ENCODE measurements around the gene DALRD3. TPM values are rescaled to one million over a fixed set of nuclear protein-coding genes. Genes with fewer than 3 reads are reported as not detected.
A peak's percentile ranks its signal among the peaks of the same experiment; 100 is the strongest.

DALRD3 gene
- total RNA-seq, 2 donors from 2014 or later = 40.8 to 41.9 TPM

- H3K27ac ChIP-seq (ENCODE audit: low read depth, low read length) = peak overlapping the region; percentile 88
- H3K4me3 ChIP-seq (ENCODE audit: low read length) = peak overlapping the region; percentile 82
- DNase-seq = peak; percentile 65
- Mint-ChIP-seq H3K4me1 (peaks cover 12% of the 10 kb centered on the region), H3K9me3 (no peaks in the 10 kb centered on the region), H3K36me3 (ENCODE audit: low read depth) (peaks cover 10% of the 10 kb centered on the region), H3K27me3 (ENCODE audit: insufficient read depth) (peaks cover 24% of the 10 kb centered on the region), H3K27ac (peak overlapping the region; percentile 91), H3K4me3 (peak overlapping the region; percentile 72)
- no peaks in the 10 kb centered on the region for H3K9me3 ChIP-seq (ENCODE audit: control insufficient read depth, low read length)
- no peak for TF ChIP-seq CTCF (conservative IDR thresholded peaks at IDR 0.05)
- H3K9ac ChIP-seq (ENCODE audit: extremely low read depth, low read length, poor library complexity, severe bottlenecking) = peak overlapping the region; percentile 68
- no peaks in the 10 kb centered on the region for H3K4me1 ChIP-seq (ENCODE audit: control insufficient read depth, insufficient read depth, low read length)
- H3K27me3 ChIP-seq (ENCODE audit: control insufficient read depth, insufficient read depth, low read length, poor library complexity, severe bottlenecking) = peaks cover 27% of the 10 kb centered on the region
- peaks cover 10% of the 10 kb centered on the region for H3K36me3 ChIP-seq (ENCODE audit: control insufficient read depth, insufficient read depth, low read length)
- WGBS, 2 experiments (ENCODE audit: insufficient coverage in 1 of 2, insufficient read length in 1 of 2) = 10 to 13% methylated on average over 7 to 21 of the region's 21 CpGs
Measured at GRCh38 chr3:48989126-48989795, 29.1 kb downstream of the DALRD3 start.

DNA sequence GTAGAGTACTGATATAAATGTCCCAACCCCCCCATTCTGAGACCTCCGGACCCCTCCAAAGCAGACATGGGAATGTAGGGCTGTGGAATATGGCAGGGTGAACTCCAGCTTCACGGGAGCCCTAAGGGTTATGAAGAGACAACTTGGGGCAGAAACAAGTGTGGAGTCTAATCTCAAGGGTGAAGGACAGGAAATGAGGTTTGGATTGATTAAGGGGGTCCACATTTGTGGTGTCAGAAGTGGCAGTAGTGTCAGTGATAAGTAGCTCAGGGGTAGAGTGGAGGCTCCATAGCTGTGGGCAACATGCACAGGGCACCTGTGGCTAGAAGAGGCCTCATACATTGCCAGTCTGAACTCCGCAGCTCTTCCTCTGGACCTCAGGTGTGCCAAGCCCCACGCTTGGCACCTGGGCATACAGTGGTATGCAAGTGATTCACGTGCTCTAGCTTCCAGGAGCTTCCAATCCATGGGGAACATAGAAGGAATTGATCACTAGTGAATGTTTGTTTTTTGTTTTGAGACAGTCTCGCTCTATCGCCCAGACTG, 32.5 kb downstream of the DALRD3 start:
- DNase-seq = no peak
- no peaks in the 10 kb centered on the region for H3K4me1 ChIP-seq (ENCODE audit: control insufficient read depth, insufficient read depth, low read length)
- WGBS, 2 experiments (ENCODE audit: insufficient coverage in 1 of 2, insufficient read length in 1 of 2) = 86 to 98% methylated on average over 6 to 7 of the region's 7 CpGs
- no peak overlapping the region for H3K9ac ChIP-seq (ENCODE audit: extremely low read depth, low read length, poor library complexity, severe bottlenecking)
- H3K36me3 Mint-ChIP-seq (ENCODE audit: low read depth) = peaks cover 35% of the 10 kb centered on the region
- no peak overlapping the region for H3K27ac Mint-ChIP-seq
- peaks cover 9% of the 10 kb centered on the region for H3K4me1 Mint-ChIP-seq
- peaks cover 10% of the 10 kb centered on the region for H3K27me3 Mint-ChIP-seq (ENCODE audit: insufficient read depth)
- H3K4me3 Mint-ChIP-seq = no peak overlapping the region
- no peak overlapping the region for H3K27ac ChIP-seq (ENCODE audit: low read depth, low read length)
- H3K27me3 ChIP-seq (ENCODE audit: control insufficient read depth, insufficient read depth, low read length, poor library complexity, severe bottlenecking) = peaks cover 9% of the 10 kb centered on the region
- peaks cover 40% of the 10 kb centered on the region for H3K36me3 ChIP-seq (ENCODE audit: control insufficient read depth, insufficient read depth, low read length)
- H3K4me3 ChIP-seq (ENCODE audit: low read length) = no peak overlapping the region
- H3K9me3 Mint-ChIP-seq = no peaks in the 10 kb centered on the region
- no peak for TF ChIP-seq CTCF (conservative IDR thresholded peaks at IDR 0.05)
- H3K9me3 ChIP-seq (ENCODE audit: control insufficient read depth, low read length) = no peaks in the 10 kb centered on the region

- Histone ChIP-seq H3K27ac (ENCODE audit: low read depth, low read length) (no peak overlapping the region), H3K27me3 (ENCODE audit: control insufficient read depth, insufficient read depth, low read length, poor library complexity, severe bottlenecking) (peaks cover 6% of the 10 kb centered on the region), H3K4me3 (ENCODE audit: low read length) (no peak overlapping the region), H3K36me3 (ENCODE audit: control insufficient read depth, insufficient read depth, low read length) (peaks cover 48% of the 10 kb centered on the region), H3K4me1 (ENCODE audit: control insufficient read depth, insufficient read depth, low read length) (no peaks in the 10 kb centered on the region), H3K9ac (ENCODE audit: extremely low read depth, low read length, poor library complexity, severe bottlenecking) (no peak overlapping the region), H3K9me3 (ENCODE audit: control insufficient read depth, low read length) (no peaks in the 10 kb centered on the region)
- Mint-ChIP-seq H3K9me3 (no peaks in the 10 kb centered on the region), H3K27me3 (ENCODE audit: insufficient read depth) (peaks cover 8% of the 10 kb centered on the region), H3K27ac (no peak overlapping the region), H3K4me3 (no peak overlapping the region), H3K36me3 (ENCODE audit: low read depth) (peaks cover 45% of the 10 kb centered on the region), H3K4me1 (peaks cover 7% of the 10 kb centered on the region)
- TF ChIP-seq CTCF (conservative IDR thresholded peaks at IDR 0.05) = no peak
- DNase-seq = no peak
Measured at GRCh38 chr3:48984663-48985062, 33.7 kb downstream of the DALRD3 start.

All from endodermal cell (in vitro differentiated cells).